H9 (cell line): ENCODE results near the gene PPM1M. TPM values are rescaled to one million over a fixed set of nuclear protein-coding genes. Genes with fewer than 3 reads are reported as not detected.

Experiments used
- DNase-seq: peaks from one replicate; pipeline ENCODE4 v3.0.0-alpha.2; 2017
- H2AFZ ChIP-seq: one replicate; pipeline ENCODE4 v1.6.1; 2013; ENCODE audit warnings: mild to moderate bottlenecking, low read length, control low read depth, moderate library complexity
- H2AK5ac ChIP-seq: 2 replicates; pipeline ENCODE4 v1.6.1; 2013; ENCODE audit warnings: low read length, control low read depth, mixed read lengths; ENCODE audit not compliant: insufficient read length
- H2BK120ac ChIP-seq: one replicate; pipeline ENCODE4 v1.6.1; 2013; ENCODE audit warnings: low read depth, mild to moderate bottlenecking, low read length, control low read depth, inconsistent platforms; ENCODE audit not compliant: poor library complexity, severe bottlenecking
- H2BK12ac ChIP-seq: 2 replicates; pipeline ENCODE4 v1.6.1; 2013; ENCODE audit warnings: low read length, control low read depth, mixed read lengths, low read depth; ENCODE audit not compliant: insufficient read length
- H2BK15ac ChIP-seq: 2 replicates; pipeline ENCODE4 v1.6.1; 2013; ENCODE audit warnings: low read depth, low read length, control low read depth
- H2BK20ac ChIP-seq: one replicate; pipeline ENCODE4 v1.6.1; 2013; ENCODE audit warnings: low read depth, mild to moderate bottlenecking, low read length, control low read depth, inconsistent platforms; ENCODE audit not compliant: poor library complexity, severe bottlenecking
- H2BK5ac ChIP-seq: 2 replicates; pipeline ENCODE4 v1.6.1; 2013; ENCODE audit warnings: low read length, control low read depth, mixed read lengths; ENCODE audit not compliant: insufficient read length
- H3K14ac ChIP-seq: 2 replicates; pipeline ENCODE4 v1.6.1; 2013; ENCODE audit warnings: low read length, control low read depth; ENCODE audit not compliant: insufficient read depth
- H3K18ac ChIP-seq: 2 replicates; pipeline ENCODE4 v1.6.1; 2013; ENCODE audit warnings: low read depth, mild to moderate bottlenecking, mixed read lengths, low read length, control low read depth; ENCODE audit not compliant: insufficient read length
- H3K23ac ChIP-seq: 2 replicates; pipeline ENCODE4 v1.6.1; 2013; ENCODE audit warnings: low read length, control low read depth, mixed read lengths, low read depth; ENCODE audit not compliant: insufficient read length
- H3K23me2 ChIP-seq: 2 replicates; pipeline ENCODE4 v1.6.1; 2013; ENCODE audit warnings: low read depth, mild to moderate bottlenecking, mixed read lengths, low read length, control low read depth; ENCODE audit not compliant: insufficient read length, poor library complexity, severe bottlenecking
- H3K27ac ChIP-seq: 2 replicates; pipeline ENCODE4 v1.5.1; 2013; ENCODE audit warnings: low read length, control low read depth, mixed read lengths, low read depth; ENCODE audit not compliant: insufficient read length
- H3K27me3 ChIP-seq: 2 replicates; pipeline ENCODE4 v1.6.1; 2013; ENCODE audit warnings: low read length, control low read depth, inconsistent platforms; ENCODE audit not compliant: insufficient read depth
- H3K4ac ChIP-seq: 2 replicates; pipeline ENCODE4 v1.6.1; 2013; ENCODE audit warnings: low read depth, mild to moderate bottlenecking, control low read depth, inconsistent platforms, low read length, moderate library complexity
- H3K4me1 ChIP-seq: 2 replicates; pipeline ENCODE4 v1.6.1; 2013; ENCODE audit warnings: low read length, control low read depth, inconsistent platforms; ENCODE audit not compliant: insufficient read depth
- H3K4me2 ChIP-seq: 2 replicates; pipeline ENCODE4 v1.6.1; 2013; ENCODE audit warnings: low read length, control low read depth, mixed read lengths; ENCODE audit not compliant: insufficient read length, insufficient read depth
- H3K56ac ChIP-seq: 2 replicates; pipeline ENCODE4 v1.6.1; 2013; ENCODE audit warnings: low read depth, mild to moderate bottlenecking, mixed read lengths, low read length, control low read depth; ENCODE audit not compliant: insufficient read length
- H3K79me1 ChIP-seq: 2 replicates; pipeline ENCODE4 v1.6.1; 2013; ENCODE audit warnings: low read depth, mild to moderate bottlenecking, moderate library complexity, low read length, control low read depth, inconsistent platforms; ENCODE audit not compliant: insufficient read depth, poor library complexity, severe bottlenecking
- H3K79me2 ChIP-seq: 2 replicates; pipeline ENCODE4 v1.6.1; 2013; ENCODE audit warnings: low read length, control low read depth, inconsistent platforms; ENCODE audit not compliant: insufficient read depth
- H3K9ac ChIP-seq: 2 replicates; pipeline ENCODE4 v1.6.1; 2013; ENCODE audit warnings: low read length, control low read depth, mixed read lengths; ENCODE audit not compliant: insufficient read length; ENCODE audit errors: extremely low read depth
- H3K9me3 ChIP-seq: one replicate; pipeline ENCODE4 v1.6.1; 2013; ENCODE audit warnings: low read depth, low read length, inconsistent platforms; ENCODE audit not compliant: control insufficient read depth
- H3T11ph ChIP-seq: one replicate; pipeline ENCODE4 v1.6.1; 2013; ENCODE audit warnings: mild to moderate bottlenecking, low read length, control low read depth, inconsistent platforms
- H4K20me1 ChIP-seq: one replicate; pipeline ENCODE4 v1.6.1; 2013; ENCODE audit not compliant: control insufficient read depth, insufficient read length, insufficient read depth
- H4K5ac ChIP-seq: 2 replicates; pipeline ENCODE4 v1.6.1; 2013; ENCODE audit warnings: low read depth, mild to moderate bottlenecking, mixed read lengths, low read length, control low read depth; ENCODE audit not compliant: insufficient read length
- H4K8ac ChIP-seq: replicated peaks from 2 replicates; pipeline ENCODE4 v1.6.1; 2013; ENCODE audit warnings: low read length, control low read depth, mixed read lengths, low read depth; ENCODE audit not compliant: insufficient read length
- H4K91ac ChIP-seq: 2 replicates; pipeline ENCODE4 v1.6.1; 2013; ENCODE audit warnings: low read depth, mild to moderate bottlenecking, moderate library complexity, mixed read lengths, low read length, control low read depth; ENCODE audit not compliant: insufficient read length
- H3K27ac Mint-ChIP-seq, 3 experiments: 2 replicates in 2 of 3; 3 replicates in 1 of 3; pipeline ENCODE4 v1.8.0; 2020 to 2021; ENCODE audit warnings: mixed read lengths in 3 of 3, mild to moderate bottlenecking in 1 of 3, moderate library complexity in 1 of 3
- H3K27me3 Mint-ChIP-seq: 2 replicates; pipeline ENCODE4 v1.8.0; 2021; ENCODE audit warnings: low read depth, mild to moderate bottlenecking, moderate library complexity, mixed read lengths
- H3K36me3 Mint-ChIP-seq, 3 experiments: 2 replicates in 2 of 3; 3 replicates in 1 of 3; pipeline ENCODE4 v1.8.0; 2020 to 2021; ENCODE audit warnings: low read depth in 3 of 3, mixed read lengths in 3 of 3; ENCODE audit not compliant: insufficient read depth in 1 of 3
- H3K4me1 Mint-ChIP-seq, 2 experiments: 2 replicates each; pipeline ENCODE4 v1.8.0; 2020; ENCODE audit warnings: mixed read lengths in 2 of 2
- H3K4me3 Mint-ChIP-seq, 2 experiments: 2 replicates in 1 of 2; 3 replicates in 1 of 2; pipeline ENCODE4 v1.8.0; 2020 to 2021; ENCODE audit warnings: mild to moderate bottlenecking in 2 of 2, mixed read lengths in 2 of 2, moderate library complexity in 1 of 2
- H3K9me3 Mint-ChIP-seq, 2 experiments: 2 replicates in 1 of 2; 3 replicates in 1 of 2; pipeline ENCODE4 v1.8.0; 2020; ENCODE audit warnings: mild to moderate bottlenecking in 2 of 2, mixed read lengths in 2 of 2, moderate library complexity in 1 of 2
- WGBS: extraction: QIAGEN DNeasy Blood & Tissue Kit; methylation state at CpG from one replicate; pipeline ENCODE4 v1.1.7; 2013; ENCODE audit warnings: missing lambda C conversion rate, low lambda C conversion rate, mixed read lengths; ENCODE audit not compliant: insufficient read length; ENCODE audit errors: extremely low coverage; 5-methylcytosine and 5-hydroxymethylcytosine counted together
- total RNA-seq: library from RNA; stranded (reverse); gene quantifications from 2 replicates; pipeline ENCODE4 v1.2.1, GENCODE V29; 2021
- TF ChIP-seq, protein P1 (sequence below): fragments of 200-600 bp; sonication (generic); conservative IDR thresholded peaks from 3 replicates; pipeline ENCODE4 v1.8.0; 2021; ENCODE audit warnings: antibody characterized with exemption, mild to moderate bottlenecking

PPM1M gene
- total RNA-seq, 1 experiment from 2014 or later: 7.4 TPM

DNA sequence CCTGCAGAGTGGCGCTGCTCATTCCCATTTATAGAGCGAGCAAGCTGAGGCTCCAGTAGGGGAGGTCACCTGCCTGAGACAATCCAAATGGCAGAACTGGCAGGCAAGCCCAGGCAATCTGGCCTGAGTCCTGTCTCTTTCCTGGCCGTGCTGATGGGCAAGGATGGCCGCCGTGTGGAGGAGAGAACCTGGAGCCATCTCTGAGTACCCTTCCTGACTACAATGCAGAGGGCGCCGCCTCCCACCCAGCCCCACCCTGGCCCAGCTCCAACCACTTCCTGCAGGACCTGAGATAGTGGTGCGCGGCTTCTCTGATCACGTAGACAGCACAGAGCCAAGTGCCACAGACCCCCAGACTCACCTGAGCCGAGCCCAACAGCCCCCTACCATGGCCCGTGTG is 27.1 kb upstream of the PPM1M start:
- no peak overlapping the region for H2BK120ac ChIP-seq
- Mint-ChIP-seq H3K4me3 (no peak overlapping the region), H3K9me3 (no peaks in the 10 kb centered on the region; a peak in 1 of 5 replicates), H3K27ac (no peak overlapping the region; a peak in 1 of 7 replicates), H3K36me3 (peaks cover 9 to 28% (median 23%) of the 10 kb centered on the region in 3 experiments; a peak in 6 of 7 replicates), H3K4me1 (peaks cover 4 to 9% of the 10 kb centered on the region in 2 experiments), H3K27me3 (no peaks in the 10 kb centered on the region; the same call in 1 of the 2 replicates)
- no peaks in the 10 kb centered on the region for H3K79me1 ChIP-seq
- H3K18ac ChIP-seq: no peak overlapping the region
- H4K20me1 ChIP-seq: peaks cover 3% of the 10 kb centered on the region
- no peaks in the 10 kb centered on the region for H3K79me2 ChIP-seq
- no peak overlapping the region for H3K4me2 ChIP-seq
- H3K23ac ChIP-seq: no peak overlapping the region
- no peak overlapping the region for H3T11ph ChIP-seq
- no peak overlapping the region for H3K27ac ChIP-seq
- TF ChIP-seq, protein P1, sequence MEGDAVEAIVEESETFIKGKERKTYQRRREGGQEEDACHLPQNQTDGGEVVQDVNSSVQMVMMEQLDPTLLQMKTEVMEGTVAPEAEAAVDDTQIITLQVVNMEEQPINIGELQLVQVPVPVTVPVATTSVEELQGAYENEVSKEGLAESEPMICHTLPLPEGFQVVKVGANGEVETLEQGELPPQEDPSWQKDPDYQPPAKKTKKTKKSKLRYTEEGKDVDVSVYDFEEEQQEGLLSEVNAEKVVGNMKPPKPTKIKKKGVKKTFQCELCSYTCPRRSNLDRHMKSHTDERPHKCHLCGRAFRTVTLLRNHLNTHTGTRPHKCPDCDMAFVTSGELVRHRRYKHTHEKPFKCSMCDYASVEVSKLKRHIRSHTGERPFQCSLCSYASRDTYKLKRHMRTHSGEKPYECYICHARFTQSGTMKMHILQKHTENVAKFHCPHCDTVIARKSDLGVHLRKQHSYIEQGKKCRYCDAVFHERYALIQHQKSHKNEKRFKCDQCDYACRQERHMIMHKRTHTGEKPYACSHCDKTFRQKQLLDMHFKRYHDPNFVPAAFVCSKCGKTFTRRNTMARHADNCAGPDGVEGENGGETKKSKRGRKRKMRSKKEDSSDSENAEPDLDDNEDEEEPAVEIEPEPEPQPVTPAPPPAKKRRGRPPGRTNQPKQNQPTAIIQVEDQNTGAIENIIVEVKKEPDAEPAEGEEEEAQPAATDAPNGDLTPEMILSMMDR: no peak
- H2BK20ac ChIP-seq: no peak overlapping the region
- no peak overlapping the region for H3K56ac ChIP-seq
- H3K4ac ChIP-seq: no peak overlapping the region
- no peak overlapping the region for H2BK15ac ChIP-seq
- H2AK5ac ChIP-seq: no peak overlapping the region
- no peaks in the 10 kb centered on the region for H3K23me2 ChIP-seq
- WGBS: no CpG with 5 or more reads among the region's 12 CpGs
- H3K27me3 ChIP-seq: no peaks in the 10 kb centered on the region
- H3K9me3 ChIP-seq: no peaks in the 10 kb centered on the region
- no peak overlapping the region for H3K9ac ChIP-seq
- H2AFZ ChIP-seq: no peak overlapping the region
- DNase-seq: no peak
- no peak overlapping the region for H4K5ac ChIP-seq
- H3K14ac ChIP-seq: no peak overlapping the region; the same call in 1 of the 2 replicates
- H4K8ac ChIP-seq: no peak overlapping the region
- no peak overlapping the region for H2BK12ac ChIP-seq
- no peak overlapping the region for H2BK5ac ChIP-seq
- H3K4me1 ChIP-seq: no peaks in the 10 kb centered on the region; the same call in 1 of the 2 replicates
- no peak overlapping the region for H4K91ac ChIP-seq
